HEK293 (cell line): ENCODE measurements around the gene TOP2A.
A peak's percentile ranks its signal among the peaks of the same experiment; 100 is the strongest.

ENCODE experiments used
- CTCF ChIA-PET: fragments of 350-600 bp; formaldehyde crosslinking; extraction: SDS; loops from one replicate; lab custom pipeline; 2021; ENCODE audit warnings: antibody characterized with exemption; lab: Yijun Ruan, JAX
- POLR2A ChIA-PET: fragments of 300-600 bp; formaldehyde crosslinking; extraction: SDS; loops from one replicate; lab custom pipeline; 2020; ENCODE audit warnings: antibody characterized with exemption, inconsistent platforms; lab: Yijun Ruan, JAX
- H3K27ac ChIP-seq: fragments of 200-500 bp; sonication (Bioruptor generic); 2 replicates; pipeline ENCODE4 v1.5.1; 2014; ENCODE audit warnings: low read depth, low read length, control low read depth, inconsistent platforms; ENCODE audit errors: extremely low read depth
- H3K36me3 ChIP-seq, 2 experiments: fragments of 200-500 bp in 1 of 2; sonication (Bioruptor generic) in 1 of 2; 1 replicate in 1 of 2; 2 replicates in 1 of 2; pipeline ENCODE4 v1.5.1; 2014 to 2017; ENCODE audit warnings: inconsistent platforms in 2 of 2, low read length in 2 of 2; ENCODE audit not compliant: control insufficient read depth in 2 of 2, insufficient read depth in 1 of 2
- H3K4me1 ChIP-seq: fragments of 200-500 bp; sonication (Bioruptor generic); 2 replicates; pipeline ENCODE4 v1.5.1; 2014; ENCODE audit warnings: mild to moderate bottlenecking, low read length, inconsistent platforms; ENCODE audit not compliant: control insufficient read depth, insufficient read depth
- H3K4me3 ChIP-seq: 2 replicates; pipeline ENCODE4 v1.5.1; 2011; ENCODE audit warnings: low read depth, mild to moderate bottlenecking, control low read depth, low read length, moderate library complexity
- H3K9me3 ChIP-seq: fragments of 200-500 bp; sonication (Bioruptor generic); 2 replicates; pipeline ENCODE4 v1.5.1; 2014; ENCODE audit warnings: low read depth, low read length, inconsistent platforms; ENCODE audit not compliant: control insufficient read depth, insufficient read depth
- ATF2 ChIP-seq: fragments of 450-650 bp; formaldehyde crosslinking; IDR thresholded peaks from 2 replicates; pipeline ENCODE4 v1.5.1; 2016; ENCODE audit warnings: missing biosample characterization, missing genetic modification characterization, low read depth
- EGR2 ChIP-seq: fragments of 450-650 bp; formaldehyde crosslinking; IDR thresholded peaks from 2 replicates; pipeline ENCODE4 v1.5.1; 2016; ENCODE audit warnings: low read depth, missing biosample characterization, missing genetic modification characterization
- KLF1 ChIP-seq: fragments of 450-650 bp; formaldehyde crosslinking; IDR thresholded peaks from 2 replicates; pipeline ENCODE4 v1.5.1; 2016; ENCODE audit warnings: missing biosample characterization, missing genetic modification characterization
- OSR2 ChIP-seq: fragments of 450-650 bp; formaldehyde crosslinking; IDR thresholded peaks from 2 replicates; pipeline ENCODE4 v1.5.1; 2016; ENCODE audit warnings: missing biosample characterization, missing genetic modification characterization
- PRDM1 ChIP-seq: fragments of 450-650 bp; formaldehyde crosslinking; IDR thresholded peaks from 2 replicates; pipeline ENCODE4; 2016; ENCODE audit warnings: missing biosample characterization, missing genetic modification characterization
- SP7 ChIP-seq: fragments of 450-650 bp; formaldehyde crosslinking; IDR thresholded peaks from 2 replicates; pipeline ENCODE4 v1.5.1; 2016; ENCODE audit warnings: missing biosample characterization, missing genetic modification characterization
- ZBTB26 ChIP-seq: fragments of 450-650 bp; formaldehyde crosslinking; optimal IDR thresholded peaks from 2 replicates; pipeline ENCODE3; 2016; ENCODE audit warnings: missing biosample characterization, mild to moderate bottlenecking, missing genetic modification characterization
- ZBTB8A ChIP-seq: fragments of 450-650 bp; formaldehyde crosslinking; IDR thresholded peaks from 2 replicates; pipeline ENCODE4 v1.5.1; 2016; ENCODE audit warnings: missing biosample characterization, missing genetic modification characterization
- ZEB2 ChIP-seq: fragments of 450-650 bp; formaldehyde crosslinking; IDR thresholded peaks from 2 replicates; pipeline ENCODE4 v1.5.1; 2016; ENCODE audit warnings: missing biosample characterization, missing genetic modification characterization
- ZNF157 ChIP-seq: fragments of 450-650 bp; formaldehyde crosslinking; IDR thresholded peaks from 2 replicates; pipeline ENCODE4 v1.5.1; 2016; ENCODE audit warnings: missing biosample characterization, missing genetic modification characterization
- ZNF184 ChIP-seq: fragments of 450-650 bp; IDR thresholded peaks from 2 replicates; pipeline ENCODE4 v1.5.1; 2018; ENCODE audit warnings: missing biosample characterization, mild to moderate bottlenecking, missing genetic modification characterization
- ZNF2 ChIP-seq: fragments of 450-650 bp; formaldehyde crosslinking; IDR thresholded peaks from 2 replicates; pipeline ENCODE4 v1.5.1; 2016; ENCODE audit warnings: missing biosample characterization, missing genetic modification characterization
- ZNF266 ChIP-seq: fragments of 450-650 bp; formaldehyde crosslinking; IDR thresholded peaks from 2 replicates; pipeline ENCODE4 v1.5.1; 2016; ENCODE audit warnings: missing biosample characterization, missing genetic modification characterization, low read depth
- ZNF341 ChIP-seq: fragments of 450-650 bp; formaldehyde crosslinking; IDR thresholded peaks from 2 replicates; pipeline ENCODE4; 2016; ENCODE audit warnings: low read depth, missing biosample characterization, missing genetic modification characterization
- ZNF473 ChIP-seq: fragments of 450-650 bp; formaldehyde crosslinking; IDR thresholded peaks from 2 replicates; pipeline ENCODE4 v1.5.1; 2017; ENCODE audit warnings: missing biosample characterization, missing genetic modification characterization
- ZNF48 ChIP-seq: fragments of 450-650 bp; formaldehyde crosslinking; IDR thresholded peaks from 2 replicates; pipeline ENCODE4 v1.5.1; 2016; ENCODE audit warnings: missing biosample characterization, missing genetic modification characterization
- ZNF530 ChIP-seq: fragments of 450-650 bp; formaldehyde crosslinking; IDR thresholded peaks from 2 replicates; pipeline ENCODE4 v1.5.1; 2016; ENCODE audit warnings: low read depth, missing biosample characterization, missing genetic modification characterization
- ZNF561 ChIP-seq: fragments of 450-650 bp; IDR thresholded peaks from 2 replicates; pipeline ENCODE4 v1.5.1; 2018; ENCODE audit warnings: missing biosample characterization, missing genetic modification characterization, borderline replicate concordance
- ZNF791 ChIP-seq: fragments of 450-650 bp; formaldehyde crosslinking; IDR thresholded peaks from 2 replicates; pipeline ENCODE4 v1.5.1; 2016; ENCODE audit warnings: missing biosample characterization, missing genetic modification characterization
- ZNF843 ChIP-seq: fragments of 450-650 bp; formaldehyde crosslinking; IDR thresholded peaks from 2 replicates; pipeline ENCODE4 v1.5.1; 2016; ENCODE audit warnings: missing biosample characterization, missing genetic modification characterization
- TF ChIP-seq, protein P1 (sequence below): fragments of 450-650 bp; formaldehyde crosslinking; IDR thresholded peaks from 2 replicates; pipeline ENCODE4 v1.5.1; 2016; ENCODE audit warnings: missing biosample characterization, missing genetic modification characterization
- TF ChIP-seq, protein P2 (sequence below): fragments of 450-650 bp; formaldehyde crosslinking; IDR thresholded peaks from 2 replicates; pipeline ENCODE4 v1.5.1; 2017; ENCODE audit warnings: missing biosample characterization, missing genetic modification characterization
- TF ChIP-seq, protein P3 (sequence below): fragments of 450-650 bp; formaldehyde crosslinking; IDR thresholded peaks from 2 replicates; pipeline ENCODE4 v1.5.1; 2016; ENCODE audit warnings: missing biosample characterization, missing genetic modification characterization
- TF ChIP-seq, protein P4 (sequence below): fragments of 450-650 bp; formaldehyde crosslinking; conservative IDR thresholded peaks from 2 replicates; pipeline ENCODE4 v1.5.1; 2016; ENCODE audit warnings: low read depth, missing biosample characterization, missing genetic modification characterization

TOP2A gene

DNA sequence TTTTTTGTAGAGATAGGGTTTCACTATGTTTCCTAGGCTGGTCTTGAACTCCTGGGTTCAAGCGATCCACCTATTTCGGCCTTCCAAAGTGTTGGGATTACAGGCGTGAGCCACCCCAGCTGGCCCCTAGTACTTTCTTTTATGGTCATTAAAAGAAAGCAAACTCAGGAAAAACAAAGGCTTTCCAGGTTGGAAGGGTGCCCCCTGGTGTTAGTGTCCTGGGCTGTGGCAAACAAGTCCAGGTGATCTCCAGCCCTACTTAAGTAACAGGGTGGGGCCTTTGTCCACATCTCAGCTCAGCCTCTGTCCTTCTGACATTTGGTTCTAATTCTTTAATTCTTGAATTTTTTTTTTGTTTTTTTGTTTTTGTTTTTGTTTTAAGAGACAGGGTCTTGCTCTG lies 32.5 kb upstream of the TOP2A start:
- Histone ChIP-seq H3K4me3 (no peak overlapping the region), H3K9me3 (no peaks in the 10 kb centered on the region), H3K27ac (no peak overlapping the region), H3K36me3 (peaks cover 0 to 12% of the 10 kb centered on the region in 2 experiments; a peak in 1 of 3 replicates), H3K4me1 (no peaks in the 10 kb centered on the region)
- ChIA-PET POLR2A (interaction anchor here (2.4 kb wide), 1 partner anchor 33 kb away, joined by 10 read pairs; the partner anchor contains the start of gene TOP2A), CTCF (interaction anchor here (0.6 to 7.2 kb wide), 37 partner anchors 8 to 1228 kb away, joined by 3 to 58 read pairs (median 5); partner anchors contain the start of gene TOP2A)
- no peak for TF ChIP-seq ZNF843
- no peak for TF ChIP-seq ZNF530 (tag by site-specific recombination)
- no peak for TF ChIP-seq ZNF341 (tag by site-specific recombination)
- no peak for TF ChIP-seq ZNF2
- TF ChIP-seq ATF2 (tag by site-specific recombination), result no peak
- no peak for TF ChIP-seq ZNF266 (tag by site-specific recombination)
- no peak for TF ChIP-seq OSR2 (tag by site-specific recombination)
- TF ChIP-seq, protein P1, sequence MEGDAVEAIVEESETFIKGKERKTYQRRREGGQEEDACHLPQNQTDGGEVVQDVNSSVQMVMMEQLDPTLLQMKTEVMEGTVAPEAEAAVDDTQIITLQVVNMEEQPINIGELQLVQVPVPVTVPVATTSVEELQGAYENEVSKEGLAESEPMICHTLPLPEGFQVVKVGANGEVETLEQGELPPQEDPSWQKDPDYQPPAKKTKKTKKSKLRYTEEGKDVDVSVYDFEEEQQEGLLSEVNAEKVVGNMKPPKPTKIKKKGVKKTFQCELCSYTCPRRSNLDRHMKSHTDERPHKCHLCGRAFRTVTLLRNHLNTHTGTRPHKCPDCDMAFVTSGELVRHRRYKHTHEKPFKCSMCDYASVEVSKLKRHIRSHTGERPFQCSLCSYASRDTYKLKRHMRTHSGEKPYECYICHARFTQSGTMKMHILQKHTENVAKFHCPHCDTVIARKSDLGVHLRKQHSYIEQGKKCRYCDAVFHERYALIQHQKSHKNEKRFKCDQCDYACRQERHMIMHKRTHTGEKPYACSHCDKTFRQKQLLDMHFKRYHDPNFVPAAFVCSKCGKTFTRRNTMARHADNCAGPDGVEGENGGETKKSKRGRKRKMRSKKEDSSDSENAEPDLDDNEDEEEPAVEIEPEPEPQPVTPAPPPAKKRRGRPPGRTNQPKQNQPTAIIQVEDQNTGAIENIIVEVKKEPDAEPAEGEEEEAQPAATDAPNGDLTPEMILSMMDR (tag by site-specific recombination), result peak; percentile 60
- TF ChIP-seq ZNF473, result no peak
- no peak for TF ChIP-seq ZNF561 (tag by site-specific recombination)
- TF ChIP-seq, protein P2, sequence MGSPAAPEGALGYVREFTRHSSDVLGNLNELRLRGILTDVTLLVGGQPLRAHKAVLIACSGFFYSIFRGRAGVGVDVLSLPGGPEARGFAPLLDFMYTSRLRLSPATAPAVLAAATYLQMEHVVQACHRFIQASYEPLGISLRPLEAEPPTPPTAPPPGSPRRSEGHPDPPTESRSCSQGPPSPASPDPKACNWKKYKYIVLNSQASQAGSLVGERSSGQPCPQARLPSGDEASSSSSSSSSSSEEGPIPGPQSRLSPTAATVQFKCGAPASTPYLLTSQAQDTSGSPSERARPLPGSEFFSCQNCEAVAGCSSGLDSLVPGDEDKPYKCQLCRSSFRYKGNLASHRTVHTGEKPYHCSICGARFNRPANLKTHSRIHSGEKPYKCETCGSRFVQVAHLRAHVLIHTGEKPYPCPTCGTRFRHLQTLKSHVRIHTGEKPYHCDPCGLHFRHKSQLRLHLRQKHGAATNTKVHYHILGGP (tag by site-specific recombination), result peak; percentile 23; the same call in 1 of the 2 replicates
- TF ChIP-seq, protein P3, sequence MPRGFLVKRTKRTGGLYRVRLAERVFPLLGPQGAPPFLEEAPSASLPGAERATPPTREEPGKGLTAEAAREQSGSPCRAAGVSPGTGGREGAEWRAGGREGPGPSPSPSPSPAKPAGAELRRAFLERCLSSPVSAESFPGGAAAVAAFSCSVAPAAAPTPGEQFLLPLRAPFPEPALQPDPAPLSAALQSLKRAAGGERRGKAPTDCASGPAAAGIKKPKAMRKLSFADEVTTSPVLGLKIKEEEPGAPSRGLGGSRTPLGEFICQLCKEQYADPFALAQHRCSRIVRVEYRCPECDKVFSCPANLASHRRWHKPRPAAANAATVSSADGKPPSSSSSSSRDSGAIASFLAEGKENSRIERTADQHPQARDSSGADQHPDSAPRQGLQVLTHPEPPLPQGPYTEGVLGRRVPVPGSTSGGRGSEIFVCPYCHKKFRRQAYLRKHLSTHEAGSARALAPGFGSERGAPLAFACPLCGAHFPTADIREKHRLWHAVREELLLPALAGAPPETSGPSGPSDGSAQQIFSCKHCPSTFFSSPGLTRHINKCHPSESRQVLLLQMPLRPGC (tag by site-specific recombination), result no peak
- TF ChIP-seq SP7 (tag by site-specific recombination), result no peak
- peak; percentile 55; the same call in 1 of the 2 replicates for TF ChIP-seq PRDM1 (tag by site-specific recombination)
- 0 out of 2 replicates have a peak, but pooled peaks have one; percentile 21 for TF ChIP-seq ZEB2 (tag by site-specific recombination)
- no peak for TF ChIP-seq ZBTB26
- TF ChIP-seq ZNF157, result no peak
- TF ChIP-seq, protein P4, sequence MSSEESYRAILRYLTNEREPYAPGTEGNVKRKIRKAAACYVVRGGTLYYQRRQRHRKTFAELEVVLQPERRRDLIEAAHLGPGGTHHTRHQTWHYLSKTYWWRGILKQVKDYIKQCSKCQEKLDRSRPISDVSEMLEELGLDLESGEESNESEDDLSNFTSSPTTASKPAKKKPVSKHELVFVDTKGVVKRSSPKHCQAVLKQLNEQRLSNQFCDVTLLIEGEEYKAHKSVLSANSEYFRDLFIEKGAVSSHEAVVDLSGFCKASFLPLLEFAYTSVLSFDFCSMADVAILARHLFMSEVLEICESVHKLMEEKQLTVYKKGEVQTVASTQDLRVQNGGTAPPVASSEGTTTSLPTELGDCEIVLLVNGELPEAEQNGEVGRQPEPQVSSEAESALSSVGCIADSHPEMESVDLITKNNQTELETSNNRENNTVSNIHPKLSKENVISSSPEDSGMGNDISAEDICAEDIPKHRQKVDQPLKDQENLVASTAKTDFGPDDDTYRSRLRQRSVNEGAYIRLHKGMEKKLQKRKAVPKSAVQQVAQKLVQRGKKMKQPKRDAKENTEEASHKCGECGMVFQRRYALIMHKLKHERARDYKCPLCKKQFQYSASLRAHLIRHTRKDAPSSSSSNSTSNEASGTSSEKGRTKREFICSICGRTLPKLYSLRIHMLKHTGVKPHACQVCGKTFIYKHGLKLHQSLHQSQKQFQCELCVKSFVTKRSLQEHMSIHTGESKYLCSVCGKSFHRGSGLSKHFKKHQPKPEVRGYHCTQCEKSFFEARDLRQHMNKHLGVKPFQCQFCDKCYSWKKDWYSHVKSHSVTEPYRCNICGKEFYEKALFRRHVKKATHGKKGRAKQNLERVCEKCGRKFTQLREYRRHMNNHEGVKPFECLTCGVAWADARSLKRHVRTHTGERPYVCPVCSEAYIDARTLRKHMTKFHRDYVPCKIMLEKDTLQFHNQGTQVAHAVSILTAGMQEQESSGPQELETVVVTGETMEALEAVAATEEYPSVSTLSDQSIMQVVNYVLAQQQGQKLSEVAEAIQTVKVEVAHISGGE, result no peak
- TF ChIP-seq ZNF791 (tag by site-specific recombination), result no peak
- TF ChIP-seq ZBTB8A (tag by site-specific recombination), result no peak
- TF ChIP-seq ZNF184 (tag by site-specific recombination), result no peak
- no peak for TF ChIP-seq KLF1 (tag by site-specific recombination)
- TF ChIP-seq ZNF48 (tag by site-specific recombination), result no peak
- TF ChIP-seq EGR2 (tag by site-specific recombination), result no peak
